ENCODE results near the gene EXOC1. TPM values are rescaled to one million over a fixed set of nuclear protein-coding genes. Genes with fewer than 3 reads are reported as not detected.

Gene EXOC1
- total and polyA plus RNA-seq, 2 of the 4 experiments (the other 2 are of a cell fraction) = 19.9 to 49.5 TPM

DNA sequence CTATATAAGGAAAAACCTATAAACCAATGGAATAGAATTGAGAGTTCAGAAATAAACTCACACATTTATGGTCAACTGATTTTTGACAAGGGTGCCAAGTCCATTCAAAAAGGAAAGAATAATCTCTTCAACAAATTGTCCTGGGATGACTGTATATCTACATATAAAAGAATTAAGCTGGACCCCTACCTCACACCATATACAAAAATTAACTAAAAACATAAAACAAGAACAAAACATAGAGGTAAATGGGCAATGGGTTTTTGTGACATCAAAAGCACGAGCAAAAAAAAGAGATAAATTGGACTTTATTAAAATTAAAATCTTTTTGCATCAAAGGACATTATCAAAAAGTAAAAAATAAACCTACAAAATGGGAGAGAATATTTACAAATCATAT, 15.5 kb upstream of the EXOC1 start:
- in situ Hi-C loops (cut with MboI; ENCODE audit: low sequenced_read_pairs) = no loop called here
- no CpG with 5 or more reads among the region's 1 CpG for WGBS, 2 experiments (ENCODE audit: extremely low coverage in 2 of 2, insufficient read length in 1 of 2)
- no peak overlapping the region for H4K5ac ChIP-seq (ENCODE audit: low read depth, low read length)

More for the DNA sequence above, 15.5 kb upstream of the EXOC1 start:
- ATAC-seq (ENCODE audit: low read depth) (no peak), DNase-seq (no peak)
- H3K56ac ChIP-seq (ENCODE audit: extremely low read depth, insufficient read depth, low read length) = no peak overlapping the region
- no peaks in the 10 kb centered on the region for H3K9me3 ChIP-seq (ENCODE audit: control insufficient read depth, insufficient read depth, low read length)
- POLR2A ChIA-PET (ENCODE audit: unreplicated experiment) = no interaction called here
- dilution Hi-C loops (cut with HindIII; ENCODE audit: low sequenced_read_pairs, unreplicated experiment) (no loop called here), intact Hi-C loops (cut with micrococcal nuclease) (no loop called here)
- no peak overlapping the region for H2AK5ac ChIP-seq (ENCODE audit: low read depth, low read length)
- TF ChIP-seq, protein P1, sequence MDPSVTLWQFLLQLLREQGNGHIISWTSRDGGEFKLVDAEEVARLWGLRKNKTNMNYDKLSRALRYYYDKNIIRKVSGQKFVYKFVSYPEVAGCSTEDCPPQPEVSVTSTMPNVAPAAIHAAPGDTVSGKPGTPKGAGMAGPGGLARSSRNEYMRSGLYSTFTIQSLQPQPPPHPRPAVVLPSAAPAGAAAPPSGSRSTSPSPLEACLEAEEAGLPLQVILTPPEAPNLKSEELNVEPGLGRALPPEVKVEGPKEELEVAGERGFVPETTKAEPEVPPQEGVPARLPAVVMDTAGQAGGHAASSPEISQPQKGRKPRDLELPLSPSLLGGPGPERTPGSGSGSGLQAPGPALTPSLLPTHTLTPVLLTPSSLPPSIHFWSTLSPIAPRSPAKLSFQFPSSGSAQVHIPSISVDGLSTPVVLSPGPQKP (IDR thresholded peaks at IDR 0.05; ENCODE audit: borderline replicate concordance, low read depth, low read length) = no peak
- TF ChIP-seq, protein P2, sequence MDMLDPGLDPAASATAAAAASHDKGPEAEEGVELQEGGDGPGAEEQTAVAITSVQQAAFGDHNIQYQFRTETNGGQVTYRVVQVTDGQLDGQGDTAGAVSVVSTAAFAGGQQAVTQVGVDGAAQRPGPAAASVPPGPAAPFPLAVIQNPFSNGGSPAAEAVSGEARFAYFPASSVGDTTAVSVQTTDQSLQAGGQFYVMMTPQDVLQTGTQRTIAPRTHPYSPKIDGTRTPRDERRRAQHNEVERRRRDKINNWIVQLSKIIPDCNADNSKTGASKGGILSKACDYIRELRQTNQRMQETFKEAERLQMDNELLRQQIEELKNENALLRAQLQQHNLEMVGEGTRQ (IDR thresholded peaks at IDR 0.05; ENCODE audit: low read depth, low read length) = no peak
- TF ChIP-seq CEBPB (IDR thresholded peaks at IDR 0.05; ENCODE audit: low read depth, low read length) (no peak), MXI1 (IDR thresholded peaks at IDR 0.05; ENCODE audit: borderline replicate concordance, low read depth, low read length) (no peak), CHD1 (IDR thresholded peaks at IDR 0.05; ENCODE audit: low read depth, low read length) (no peak), RFX5 (IDR thresholded peaks at IDR 0.05; ENCODE audit: low read depth, low read length) (no peak), NFE2L2 (IDR thresholded peaks at IDR 0.05; ENCODE audit: low read depth, low read length) (no peak), RCOR1 (IDR thresholded peaks at IDR 0.05; ENCODE audit: insufficient replicate concordance, low read length) (no peak), RAD21 (IDR thresholded peaks at IDR 0.05; ENCODE audit: low read length) (no peak), SMC3 (IDR thresholded peaks at IDR 0.05; ENCODE audit: low read depth, low read length) (no peak)
- H3K27me3 ChIP-seq (ENCODE audit: control insufficient read depth, insufficient read depth, low read length) = no peaks in the 10 kb centered on the region
- no peaks in the 10 kb centered on the region for H3K4me1 ChIP-seq (ENCODE audit: control insufficient read depth, insufficient read depth, low read length)
- no peak overlapping the region for H4K91ac ChIP-seq (ENCODE audit: insufficient read depth, low read depth, low read length)
- no peaks in the 10 kb centered on the region for H3K9me1 ChIP-seq (ENCODE audit: insufficient read depth, low read length)
- H3K14ac ChIP-seq (replicated peaks; ENCODE audit: low read depth, low read length) = no peak overlapping the region
- no peak overlapping the region for H3K23ac ChIP-seq (ENCODE audit: low read depth, low read length)
- no peak overlapping the region for H4K8ac ChIP-seq (ENCODE audit: low read depth in 2 of 2, low read length in 2 of 2)
- H4K20me1 ChIP-seq (ENCODE audit: insufficient read depth, low read length) = no peaks in the 10 kb centered on the region
- H2BK15ac ChIP-seq (ENCODE audit: low read depth, low read length) = no peak overlapping the region
- no peak overlapping the region for H3K4me2 ChIP-seq (ENCODE audit: low read depth, low read length)
- BruUV-seq (replicated peaks) = no TSS peak
- H3K9ac ChIP-seq (ENCODE audit: low read depth, low read length) = no peak overlapping the region
- H3K79me1 ChIP-seq (ENCODE audit: low read depth in 1 of 2, low read length in 2 of 2) = no peaks in the 10 kb centered on the region
- H3K27ac ChIP-seq (ENCODE audit: insufficient read depth, low read length) = no peak overlapping the region
- no peak overlapping the region for H2BK120ac ChIP-seq (ENCODE audit: low read depth, low read length)
- H2AFZ ChIP-seq (replicated peaks; ENCODE audit: low read length, poor library complexity) = no peak overlapping the region
- H3K18ac ChIP-seq (ENCODE audit: low read depth, low read length) = no peak overlapping the region
- no peaks in the 10 kb centered on the region for H3K36me3 ChIP-seq (ENCODE audit: control insufficient read depth, insufficient read depth, low read length)
- H3K4ac ChIP-seq (ENCODE audit: low read depth, low read length) = no peak overlapping the region
- no peak overlapping the region for H2AK9ac ChIP-seq (replicated peaks; ENCODE audit: low read depth, low read length, poor library complexity)
- CTCF ChIA-PET = no interaction called here
- H2BK5ac ChIP-seq (ENCODE audit: low read depth, low read length, poor library complexity, severe bottlenecking) = no peak overlapping the region
- no peak overlapping the region for H2BK20ac ChIP-seq (ENCODE audit: low read depth, low read length)
- H3K4me3 ChIP-seq (ENCODE audit: insufficient read depth, low read depth, low read length) = no peak overlapping the region
